ENCODE results near the gene ABCG5.

The ABCG5 gene

DNA sequence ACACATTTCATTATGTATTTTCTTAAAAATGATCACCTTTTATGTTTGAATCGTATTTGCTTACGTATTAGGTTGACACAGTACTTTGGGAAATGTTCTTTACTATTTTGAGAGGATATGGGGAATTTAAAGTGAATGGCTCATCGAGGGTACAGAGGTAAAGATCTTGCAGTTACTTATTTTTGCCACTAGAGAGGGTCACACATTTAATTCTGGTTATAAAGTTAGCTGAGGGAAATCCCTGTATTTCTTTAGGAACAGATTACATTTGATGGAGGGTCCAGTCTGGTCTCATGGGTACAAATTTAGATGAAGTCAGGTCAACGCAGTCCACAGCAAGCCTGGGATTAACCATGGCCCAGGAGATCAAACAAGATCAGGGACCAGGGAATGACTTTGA, 40.3 kb downstream of the ABCG5 start:
- Histone ChIP-seq H3K4me3 (ENCODE audit: low read depth, low read length) (no peak overlapping the region), H3K9me3 (ENCODE audit: control insufficient read depth, insufficient read depth, low read length) (no peaks in the 10 kb centered on the region), H3K9ac (ENCODE audit: low read depth, low read length) (no peak overlapping the region), H3K36me3 (ENCODE audit: control insufficient read depth, insufficient read depth, low read length) (no peaks in the 10 kb centered on the region), H3K4me1 (ENCODE audit: control insufficient read depth, insufficient read depth, low read length) (no peaks in the 10 kb centered on the region), H3K27me3 (ENCODE audit: control insufficient read depth, insufficient read depth, low read length) (no peaks in the 10 kb centered on the region)

DNA sequence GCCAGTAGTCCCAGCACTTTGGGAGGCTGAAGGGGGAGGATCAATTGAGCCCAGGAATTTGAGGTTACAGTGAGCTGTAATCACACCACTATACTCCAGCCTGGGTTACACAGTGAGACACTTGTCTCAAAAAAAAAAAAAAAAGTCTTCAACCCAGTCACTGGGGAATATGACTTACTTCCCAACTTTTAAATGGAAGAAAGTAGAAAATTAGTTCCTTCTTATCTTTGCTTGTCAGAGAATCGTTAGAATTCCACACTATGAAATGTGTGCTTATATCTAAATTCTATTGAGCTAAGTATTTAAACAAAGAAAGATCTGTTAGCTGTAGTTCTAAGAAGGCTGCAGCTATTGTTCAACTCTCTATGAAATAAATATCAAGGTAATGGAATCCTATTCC, 42.4 kb downstream of the ABCG5 start:
- no peaks in the 10 kb centered on the region for H3K9me3 ChIP-seq (ENCODE audit: control insufficient read depth, insufficient read depth, low read length)
- H3K4me3 ChIP-seq (ENCODE audit: low read depth, low read length), result no peak overlapping the region
- no peaks in the 10 kb centered on the region for H3K27me3 ChIP-seq (ENCODE audit: control insufficient read depth, insufficient read depth, low read length)
- no peaks in the 10 kb centered on the region for H3K4me1 ChIP-seq (ENCODE audit: control insufficient read depth, insufficient read depth, low read length)
- H3K36me3 ChIP-seq (ENCODE audit: control insufficient read depth, insufficient read depth, low read length), result no peaks in the 10 kb centered on the region
- no peak overlapping the region for H3K9ac ChIP-seq (ENCODE audit: low read depth, low read length)

DNA sequence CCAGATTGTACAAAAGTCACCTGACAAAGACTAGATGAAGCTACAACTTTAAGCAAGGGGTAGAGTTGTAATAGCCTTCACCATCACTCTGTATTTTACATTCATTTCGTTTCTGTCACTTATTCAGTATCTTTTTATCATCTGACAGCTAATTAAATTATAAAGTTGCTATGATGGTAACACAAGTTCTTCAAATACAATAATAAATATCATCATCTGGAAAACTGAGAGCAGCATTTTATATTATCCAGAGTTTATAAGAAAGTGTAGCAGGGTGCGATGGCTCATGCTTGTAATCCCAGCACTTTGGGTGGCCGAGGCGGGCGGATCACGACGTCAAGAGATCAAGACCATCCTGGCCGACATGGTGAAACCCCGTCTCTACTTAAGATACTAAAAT, 43.7 kb downstream of the ABCG5 start:
- H3K9ac ChIP-seq (ENCODE audit: low read depth, low read length), result no peak overlapping the region
- no peaks in the 10 kb centered on the region for H3K27me3 ChIP-seq (ENCODE audit: control insufficient read depth, insufficient read depth, low read length)
- no peaks in the 10 kb centered on the region for H3K9me3 ChIP-seq (ENCODE audit: control insufficient read depth, insufficient read depth, low read length)
- H3K4me1 ChIP-seq (ENCODE audit: control insufficient read depth, insufficient read depth, low read length), result no peaks in the 10 kb centered on the region
- H3K4me3 ChIP-seq (ENCODE audit: low read depth, low read length), result no peak overlapping the region
- H3K36me3 ChIP-seq (ENCODE audit: control insufficient read depth, insufficient read depth, low read length), result no peaks in the 10 kb centered on the region

DNA sequence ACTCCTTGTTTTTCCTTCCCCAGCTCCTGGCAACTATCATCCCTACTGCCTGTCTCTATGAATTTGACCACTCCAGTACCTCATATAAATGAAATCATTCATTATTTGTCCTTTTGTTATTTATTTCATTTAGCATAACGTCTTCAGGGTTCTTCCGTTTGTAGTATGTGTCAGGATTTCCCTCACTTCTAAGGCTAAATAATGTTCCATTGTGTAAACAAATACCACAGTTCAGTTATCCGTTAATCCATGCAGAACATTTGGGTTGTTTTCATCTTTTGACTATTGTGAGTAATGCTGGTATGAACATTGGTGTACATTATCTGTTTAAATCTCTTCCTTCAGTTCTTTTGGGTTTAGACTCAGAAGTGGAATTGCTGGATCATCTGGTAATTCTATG, 46.0 kb downstream of the ABCG5 start:
- no peaks in the 10 kb centered on the region for H3K9me3 ChIP-seq (ENCODE audit: control insufficient read depth, insufficient read depth, low read length)
- H3K27me3 ChIP-seq (ENCODE audit: control insufficient read depth, insufficient read depth, low read length), result no peaks in the 10 kb centered on the region
- no peaks in the 10 kb centered on the region for H3K36me3 ChIP-seq (ENCODE audit: control insufficient read depth, insufficient read depth, low read length)
- no peak overlapping the region for H3K9ac ChIP-seq (ENCODE audit: low read depth, low read length)
- H3K4me1 ChIP-seq (ENCODE audit: control insufficient read depth, insufficient read depth, low read length), result no peaks in the 10 kb centered on the region
- H3K4me3 ChIP-seq (ENCODE audit: low read depth, low read length), result no peak overlapping the region

DNA sequence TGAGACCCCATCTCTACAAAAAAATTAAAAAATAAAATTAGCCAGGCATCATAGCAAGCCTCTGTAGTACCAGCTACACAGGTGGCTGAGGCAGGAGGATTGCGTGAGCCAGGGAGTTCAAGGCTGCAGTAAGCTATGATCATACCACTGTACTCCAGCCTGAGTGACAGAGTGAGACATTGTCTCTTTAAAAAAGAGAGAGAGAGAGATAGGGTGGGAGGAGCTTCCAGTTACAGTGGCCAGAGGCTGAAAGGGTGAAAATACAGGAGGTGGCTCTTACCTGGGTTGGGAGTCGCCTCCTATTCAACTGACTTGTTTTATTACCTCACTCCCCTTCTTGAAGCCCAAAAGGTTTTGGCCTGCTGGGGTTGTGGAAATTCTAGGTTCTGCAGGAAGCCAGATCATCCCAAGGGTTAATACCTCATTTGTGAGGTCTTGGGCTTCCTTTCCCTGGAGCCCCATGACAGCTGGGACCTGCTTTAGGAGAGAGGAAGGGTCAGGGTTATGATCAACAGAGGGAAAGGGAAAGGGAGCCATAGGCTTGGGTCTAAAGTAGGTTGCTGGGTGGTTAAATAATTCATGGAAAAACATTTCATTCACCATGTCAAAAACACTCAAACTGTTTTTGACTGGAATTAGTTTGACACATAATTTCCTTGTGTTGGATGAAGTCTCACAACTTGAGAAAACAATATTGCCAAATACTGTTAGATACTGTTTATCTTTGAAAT, 47.4 kb downstream of the ABCG5 start:
- Histone ChIP-seq H3K4me1 (ENCODE audit: control insufficient read depth, insufficient read depth, low read length) (no peaks in the 10 kb centered on the region), H3K36me3 (ENCODE audit: control insufficient read depth, insufficient read depth, low read length) (no peaks in the 10 kb centered on the region), H3K9ac (ENCODE audit: low read depth, low read length) (no peak overlapping the region), H3K4me3 (ENCODE audit: low read depth, low read length) (no peak overlapping the region), H3K9me3 (ENCODE audit: control insufficient read depth, insufficient read depth, low read length) (no peaks in the 10 kb centered on the region), H3K27me3 (ENCODE audit: control insufficient read depth, insufficient read depth, low read length) (no peaks in the 10 kb centered on the region)

DNA sequence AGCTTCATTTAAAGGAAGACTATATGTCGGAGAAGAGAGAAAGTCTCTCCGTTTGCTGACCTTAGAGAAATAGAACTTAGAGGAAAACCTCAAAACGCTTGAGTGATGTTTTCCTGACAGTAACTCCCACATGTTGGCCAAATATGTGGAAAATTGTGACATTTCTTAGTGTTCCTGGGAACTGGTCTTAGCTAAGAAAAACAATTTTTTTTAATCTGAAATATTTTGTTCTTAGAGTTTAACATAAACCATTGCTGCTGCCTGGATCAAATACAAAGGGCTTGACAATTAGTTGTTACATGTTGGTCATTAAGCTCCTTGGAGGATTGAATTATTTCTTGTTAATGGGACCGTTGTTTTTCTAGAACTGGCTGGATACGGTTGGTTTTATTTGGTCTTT, 48.5 kb downstream of the ABCG5 start:
- Histone ChIP-seq H3K27me3 (ENCODE audit: control insufficient read depth, insufficient read depth, low read length) (no peaks in the 10 kb centered on the region), H3K4me3 (ENCODE audit: low read depth, low read length) (no peak overlapping the region), H3K4me1 (ENCODE audit: control insufficient read depth, insufficient read depth, low read length) (no peaks in the 10 kb centered on the region), H3K9ac (ENCODE audit: low read depth, low read length) (no peak overlapping the region), H3K9me3 (ENCODE audit: control insufficient read depth, insufficient read depth, low read length) (no peaks in the 10 kb centered on the region), H3K36me3 (ENCODE audit: control insufficient read depth, insufficient read depth, low read length) (no peaks in the 10 kb centered on the region)

DNA sequence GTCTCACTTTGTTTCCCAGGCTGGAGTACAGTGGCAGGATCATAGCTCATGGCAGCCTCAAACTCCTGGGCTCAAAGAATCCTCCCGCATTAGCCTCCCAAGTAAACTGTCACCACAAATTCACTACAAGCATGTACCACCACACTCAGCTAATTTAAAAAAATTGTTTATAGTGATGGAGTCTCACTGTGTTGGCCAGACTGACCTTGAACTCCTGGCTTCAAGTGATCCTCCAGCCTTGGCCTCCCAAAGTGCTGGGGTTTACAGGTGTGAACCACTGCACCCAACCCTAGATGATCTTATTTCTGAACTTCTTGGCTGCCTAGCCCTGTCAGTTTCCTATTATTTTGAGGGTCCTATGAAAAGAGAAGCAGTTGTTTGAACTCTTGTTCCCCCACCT, 50.0 kb downstream of the ABCG5 start:
- no peak overlapping the region for H3K4me3 ChIP-seq (ENCODE audit: low read depth, low read length)
- H3K27me3 ChIP-seq (ENCODE audit: control insufficient read depth, insufficient read depth, low read length), result no peaks in the 10 kb centered on the region
- H3K9me3 ChIP-seq (ENCODE audit: control insufficient read depth, insufficient read depth, low read length), result no peaks in the 10 kb centered on the region
- H3K36me3 ChIP-seq (ENCODE audit: control insufficient read depth, insufficient read depth, low read length), result no peaks in the 10 kb centered on the region
- no peaks in the 10 kb centered on the region for H3K4me1 ChIP-seq (ENCODE audit: control insufficient read depth, insufficient read depth, low read length)
- H3K9ac ChIP-seq (ENCODE audit: low read depth, low read length), result no peak overlapping the region

DNA sequence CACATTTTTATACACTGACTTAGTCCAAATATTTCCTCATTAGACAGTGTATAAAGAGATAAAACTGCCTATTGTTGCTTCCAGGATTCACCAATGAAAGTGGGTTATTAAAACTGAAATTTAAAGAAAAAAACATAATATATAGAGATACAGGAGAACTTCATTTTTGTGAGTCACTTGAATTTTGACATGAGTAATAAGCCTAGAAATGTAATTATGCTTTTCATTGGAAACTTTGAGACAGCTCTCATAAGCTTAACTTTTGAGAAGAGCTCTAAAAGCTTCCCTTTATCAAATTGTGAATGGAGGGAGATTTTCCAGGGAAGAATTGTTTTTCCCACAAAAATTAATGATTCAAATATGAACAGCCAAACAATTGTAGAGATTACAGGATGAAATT, 50.7 kb downstream of the ABCG5 start:
- H3K9me3 ChIP-seq (ENCODE audit: control insufficient read depth, insufficient read depth, low read length), result no peaks in the 10 kb centered on the region
- no peaks in the 10 kb centered on the region for H3K4me1 ChIP-seq (ENCODE audit: control insufficient read depth, insufficient read depth, low read length)
- H3K4me3 ChIP-seq (ENCODE audit: low read depth, low read length), result no peak overlapping the region
- no peaks in the 10 kb centered on the region for H3K36me3 ChIP-seq (ENCODE audit: control insufficient read depth, insufficient read depth, low read length)
- no peak overlapping the region for H3K9ac ChIP-seq (ENCODE audit: low read depth, low read length)
- no peaks in the 10 kb centered on the region for H3K27me3 ChIP-seq (ENCODE audit: control insufficient read depth, insufficient read depth, low read length)

DNA sequence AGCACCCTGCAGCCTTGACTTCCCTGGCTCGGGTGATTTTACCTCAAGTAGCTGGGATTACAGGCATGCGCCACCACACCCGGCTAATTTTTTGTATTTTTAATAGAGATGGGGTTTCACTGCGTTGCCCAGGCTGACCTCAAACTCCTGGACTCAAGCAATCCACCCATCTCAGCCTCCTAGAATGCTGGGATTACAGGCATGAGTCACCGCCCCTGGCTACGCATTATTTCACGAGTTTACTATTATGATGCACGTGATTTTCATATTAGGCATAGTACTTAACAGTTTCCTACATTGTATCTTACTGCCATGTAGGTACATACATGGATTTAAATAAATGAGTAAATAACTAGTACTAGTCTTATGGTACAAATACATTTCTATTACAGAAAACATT, 60.4 kb downstream of the ABCG5 start:
- Histone ChIP-seq H3K9ac (ENCODE audit: low read depth, low read length) (no peak overlapping the region), H3K36me3 (ENCODE audit: control insufficient read depth, insufficient read depth, low read length) (no peaks in the 10 kb centered on the region), H3K4me3 (ENCODE audit: low read depth, low read length) (no peak overlapping the region), H3K4me1 (ENCODE audit: control insufficient read depth, insufficient read depth, low read length) (peaks cover 2% of the 10 kb centered on the region), H3K9me3 (ENCODE audit: control insufficient read depth, insufficient read depth, low read length) (no peaks in the 10 kb centered on the region), H3K27me3 (ENCODE audit: control insufficient read depth, insufficient read depth, low read length) (no peaks in the 10 kb centered on the region)

DNA sequence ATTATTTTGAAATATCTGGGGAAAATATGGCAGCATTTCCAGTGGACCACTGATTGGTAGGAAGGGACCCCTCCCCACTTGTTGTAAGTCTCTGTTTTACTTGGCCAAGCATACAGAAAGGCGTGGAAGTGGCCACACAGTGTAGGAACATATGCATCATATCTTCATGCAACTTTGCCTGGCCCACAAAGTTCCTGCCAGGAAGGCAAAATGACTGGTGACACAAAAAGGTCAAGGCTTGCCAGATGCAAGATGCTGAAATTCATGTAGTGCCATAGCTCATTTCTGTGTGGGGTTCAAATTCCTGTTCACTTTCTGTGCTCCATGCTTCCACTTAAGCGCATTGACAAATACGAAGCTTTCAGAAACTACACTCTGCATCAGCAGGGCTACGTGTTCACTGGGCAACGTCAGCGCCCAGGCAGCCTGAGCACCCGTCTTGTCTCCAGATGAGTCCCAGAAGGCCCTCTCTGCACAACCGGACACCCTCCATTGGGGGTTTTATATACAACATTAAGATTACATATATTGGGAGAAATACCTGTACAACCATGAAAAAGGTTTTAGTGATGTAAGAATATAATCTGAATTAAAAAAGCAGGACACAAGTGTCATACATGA, 61.2 kb downstream of the ABCG5 start:
- Histone ChIP-seq H3K36me3 (ENCODE audit: control insufficient read depth, insufficient read depth, low read length) (no peaks in the 10 kb centered on the region), H3K4me3 (ENCODE audit: low read depth, low read length) (no peak overlapping the region), H3K9me3 (ENCODE audit: control insufficient read depth, insufficient read depth, low read length) (no peaks in the 10 kb centered on the region), H3K27me3 (ENCODE audit: control insufficient read depth, insufficient read depth, low read length) (no peaks in the 10 kb centered on the region), H3K9ac (ENCODE audit: low read depth, low read length) (no peak overlapping the region), H3K4me1 (ENCODE audit: control insufficient read depth, insufficient read depth, low read length) (peaks cover 2% of the 10 kb centered on the region)

DNA sequence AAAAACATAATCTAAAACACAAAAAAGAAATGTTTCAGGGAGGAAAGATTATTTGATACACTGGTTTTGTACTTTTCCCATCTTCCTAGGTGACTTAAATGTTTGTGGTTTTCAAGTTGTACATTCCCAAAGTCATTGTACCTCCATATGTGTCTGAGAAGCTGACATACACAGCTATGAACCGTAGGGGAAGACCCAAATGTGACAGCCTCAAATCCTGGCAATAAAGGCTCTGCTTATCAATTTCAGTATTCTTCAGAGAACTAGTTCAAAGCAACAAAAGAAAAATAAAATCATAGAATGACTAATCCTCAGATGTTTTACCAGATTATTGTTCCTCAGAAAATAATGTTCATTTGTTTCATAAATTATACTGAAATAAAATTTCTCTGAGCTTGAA, 62.3 kb downstream of the ABCG5 start:
- Histone ChIP-seq H3K9ac (ENCODE audit: low read depth, low read length) (no peak overlapping the region), H3K4me1 (ENCODE audit: control insufficient read depth, insufficient read depth, low read length) (peaks cover 2% of the 10 kb centered on the region), H3K4me3 (ENCODE audit: low read depth, low read length) (no peak overlapping the region), H3K36me3 (ENCODE audit: control insufficient read depth, insufficient read depth, low read length) (no peaks in the 10 kb centered on the region), H3K27me3 (ENCODE audit: control insufficient read depth, insufficient read depth, low read length) (no peaks in the 10 kb centered on the region), H3K9me3 (ENCODE audit: control insufficient read depth, insufficient read depth, low read length) (no peaks in the 10 kb centered on the region)

DNA sequence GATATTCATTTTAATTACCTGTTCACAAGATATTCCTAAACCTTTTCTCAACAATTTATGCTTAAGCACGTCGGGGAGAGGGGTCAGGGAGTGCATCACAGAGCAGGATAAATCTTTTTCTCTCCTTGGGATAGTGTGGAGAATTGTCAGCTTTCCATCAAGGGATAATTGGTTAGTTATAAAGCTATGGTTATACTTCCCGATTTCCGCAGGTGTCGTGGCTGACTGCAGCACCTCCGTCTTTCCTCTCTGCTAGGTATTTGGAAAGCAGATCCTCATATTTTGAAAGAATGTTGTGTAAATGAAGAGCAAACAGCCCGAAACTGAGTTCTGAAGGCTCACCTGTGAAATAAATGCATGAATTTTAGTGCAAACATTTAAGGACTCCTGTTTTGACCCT, 64.0 kb downstream of the ABCG5 start:
- Histone ChIP-seq H3K9me3 (ENCODE audit: control insufficient read depth, insufficient read depth, low read length) (no peaks in the 10 kb centered on the region), H3K4me1 (ENCODE audit: control insufficient read depth, insufficient read depth, low read length) (peaks cover 2% of the 10 kb centered on the region), H3K27me3 (ENCODE audit: control insufficient read depth, insufficient read depth, low read length) (no peaks in the 10 kb centered on the region), H3K36me3 (ENCODE audit: control insufficient read depth, insufficient read depth, low read length) (no peaks in the 10 kb centered on the region), H3K9ac (ENCODE audit: low read depth, low read length) (no peak overlapping the region), H3K4me3 (ENCODE audit: low read depth, low read length) (peak overlapping the region; percentile 78)

Measured in iPS-15b (cell line).